Measurements from ENCODE around the gene PRDM15. TPM values are rescaled to one million over a fixed set of nuclear protein-coding genes. Genes with fewer than 3 reads are reported as not detected.

Gene PRDM15
- total RNA-seq, 1 donor from 2014 or later: 8.0 TPM

GRCh38 chr21:41766883-41767605, 112.1 kb downstream of the PRDM15 start, which contains the start of gene RIPK4:
Gene RIPK4, minus strand, starts transcription at chr21:41767052. Its CDS starts 11 bp downstream, at chr21:41767041.
- DNase-seq (ENCODE audit: low spot score): no peak

GRCh38 chr21:41765973-41766882, 112.9 kb downstream of the PRDM15 start:
- DNase-seq (ENCODE audit: low spot score): no peak

DNA sequence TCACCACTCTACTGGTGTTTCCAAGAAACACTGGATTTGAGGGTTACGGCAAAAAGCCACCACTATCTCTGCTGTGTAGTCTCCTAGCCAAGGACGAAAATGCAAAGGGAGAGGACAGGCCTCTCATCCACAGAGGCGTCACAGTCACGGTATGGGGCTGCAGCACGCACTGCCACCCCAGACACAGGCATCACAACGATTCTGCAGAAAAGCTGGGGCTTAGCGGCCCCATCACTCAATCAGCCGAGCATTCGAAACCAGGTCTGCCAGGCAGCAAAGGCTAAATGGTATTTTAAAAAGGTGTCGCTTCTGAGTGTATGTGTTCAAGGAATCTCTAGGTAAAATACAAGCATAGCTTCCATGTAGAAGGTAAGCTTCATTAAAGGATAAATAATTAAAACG, 113.7 kb downstream of the PRDM15 start:
- no peak for DNase-seq (ENCODE audit: low spot score)

- no peak for DNase-seq (ENCODE audit: low spot score)
These were observed 114.4 kb downstream of the PRDM15 start for GRCh38 chr21:41764558-41765419.

DNA sequence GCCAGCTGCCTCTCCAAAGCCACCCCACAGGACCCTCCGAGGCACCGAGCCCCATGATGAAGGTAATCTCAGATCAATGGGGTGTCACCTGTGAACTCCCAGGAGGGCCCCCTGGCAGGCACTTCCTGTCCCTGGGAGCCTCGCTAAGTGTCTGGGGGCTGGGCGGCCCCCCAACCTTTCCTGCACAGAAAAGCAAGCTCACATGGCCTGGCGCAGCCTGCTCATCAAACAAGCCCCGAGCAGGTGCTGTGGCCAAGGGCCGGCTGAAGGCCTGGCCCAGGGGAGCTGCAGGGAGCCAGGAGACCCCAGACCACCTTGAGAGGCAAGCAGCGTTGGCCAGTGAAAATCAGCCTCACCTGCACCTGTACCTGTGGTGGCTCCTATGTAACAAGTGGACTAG, 115.1 kb downstream of the PRDM15 start:
- DNase-seq (ENCODE audit: low spot score): no peak

- DNase-seq (ENCODE audit: low spot score): no peak
These were observed 115.7 kb downstream of the PRDM15 start for GRCh38 chr21:41763398-41763931.

- DNase-seq (ENCODE audit: low spot score): no peak
These were observed 116.4 kb downstream of the PRDM15 start for GRCh38 chr21:41762753-41763152.

GRCh38 chr21:41761934-41762635, 117.1 kb downstream of the PRDM15 start:
- no peak for DNase-seq (ENCODE audit: low spot score)

GRCh38 chr21:41761211-41761933, 117.8 kb downstream of the PRDM15 start:
- no peak for DNase-seq (ENCODE audit: low spot score)

- no peak for DNase-seq (ENCODE audit: low spot score)
These were observed 118.7 kb downstream of the PRDM15 start for GRCh38 chr21:41760411-41760810.

DNA sequence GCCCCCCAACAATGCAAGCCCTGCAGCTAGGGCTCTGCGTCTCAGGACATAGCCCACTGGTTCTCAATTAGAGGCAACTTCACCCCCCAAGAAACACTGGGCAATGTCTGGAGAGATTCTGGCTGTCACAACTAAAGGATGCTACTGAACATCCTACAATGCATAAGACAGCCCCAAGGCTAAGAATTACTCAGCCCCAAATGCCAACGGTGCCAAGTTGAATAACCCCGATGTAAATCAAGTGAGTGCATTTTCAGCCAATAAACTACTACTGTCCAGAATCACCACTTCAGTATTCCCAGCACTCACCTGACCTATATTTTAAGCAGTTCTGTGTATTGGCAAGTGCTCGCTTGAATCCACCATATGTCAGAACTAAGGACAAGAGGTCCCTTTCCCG, 119.2 kb downstream of the PRDM15 start:
- no peak for DNase-seq (ENCODE audit: low spot score)

DNA sequence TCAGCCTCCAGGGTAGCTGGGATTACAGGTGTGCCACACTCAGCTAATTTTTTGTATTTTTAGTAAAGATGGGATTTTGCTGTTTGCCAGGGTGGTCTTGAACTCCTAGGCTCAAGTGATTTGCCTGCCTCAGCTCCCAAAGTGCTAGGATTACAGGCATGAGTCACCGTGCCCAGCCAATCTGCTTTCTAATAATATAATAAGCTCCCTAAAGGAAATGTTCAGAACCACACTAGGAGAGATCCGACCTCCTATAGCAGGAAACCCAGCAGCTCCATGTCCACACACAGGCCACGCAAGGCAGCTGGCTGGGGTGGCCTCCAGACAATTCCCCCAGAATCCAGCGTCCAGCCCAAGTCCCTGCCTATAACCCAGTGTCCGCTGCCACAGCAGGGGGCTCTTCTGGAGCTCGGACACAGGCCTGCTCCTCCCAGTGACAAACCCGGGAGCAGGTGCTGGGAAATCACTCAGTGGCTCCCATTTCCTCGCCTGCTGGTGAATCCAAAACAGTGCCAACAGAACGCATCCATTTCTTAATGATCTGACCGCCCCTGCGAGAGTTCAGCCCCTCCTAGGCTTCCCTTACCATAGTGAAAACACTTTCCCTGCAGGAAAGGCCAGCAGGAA, 119.8 kb downstream of the PRDM15 start:
- no peak for DNase-seq (ENCODE audit: low spot score)

GRCh38 chr21:41758550-41758949, 120.6 kb downstream of the PRDM15 start:
- no peak for DNase-seq (ENCODE audit: low spot score)

DNA sequence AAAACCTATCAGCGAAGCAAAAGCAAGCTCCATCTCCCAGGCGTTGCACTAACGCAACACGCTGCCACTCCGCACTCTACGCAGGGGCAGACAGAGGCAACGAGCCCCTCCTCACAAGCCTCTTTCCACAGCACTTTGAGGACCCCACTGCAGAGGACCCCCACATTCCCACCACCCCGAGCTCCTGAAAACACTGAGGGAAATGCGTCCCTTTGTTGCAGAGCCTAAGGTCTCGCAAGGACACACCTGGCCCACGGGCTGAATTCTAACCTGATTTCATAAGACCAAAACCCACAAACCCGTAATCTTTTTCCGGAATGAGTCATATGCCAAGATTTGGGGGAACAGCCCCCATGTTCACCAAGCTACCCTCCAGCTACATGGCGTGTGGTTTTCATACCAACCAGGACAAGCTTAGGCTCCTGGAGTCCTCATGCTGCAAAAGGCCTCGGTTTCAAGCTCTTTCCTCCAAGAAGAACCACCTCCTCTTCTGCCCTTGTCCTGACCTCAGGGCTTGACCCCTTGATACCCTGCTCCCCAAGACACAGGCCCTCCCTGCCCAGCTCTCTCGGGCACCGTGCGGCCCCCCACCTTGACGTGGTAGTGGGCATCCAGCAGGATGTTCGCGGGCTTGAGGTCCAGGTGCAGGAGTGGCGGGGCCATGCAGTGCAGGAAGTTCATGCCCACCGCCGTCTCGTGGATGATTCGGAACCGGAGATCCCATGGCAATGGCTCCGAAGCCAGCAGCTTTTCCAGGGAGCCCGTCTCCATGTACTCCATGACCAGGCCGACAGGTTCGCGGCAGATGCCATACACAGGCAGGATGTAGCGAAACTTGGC, 123.0 kb downstream of the PRDM15 start:
- no peak for DNase-seq (ENCODE audit: low spot score)

GRCh38 chr21:41755258-41755933, 123.7 kb downstream of the PRDM15 start:
- no peak for DNase-seq (ENCODE audit: low spot score)

GRCh38 chr21:41754479-41754891, 124.7 kb downstream of the PRDM15 start:
- DNase-seq (ENCODE audit: low spot score): no peak

- no peak for DNase-seq (ENCODE audit: low spot score)
These were observed 125.9 kb downstream of the PRDM15 start for GRCh38 chr21:41753006-41753898.
